ENCODE measurements around the gene USO1.
"Not testable (repeated sequence)": the region's sequence is repeated elsewhere in the genome, so short reads cannot be mapped to it uniquely, and the experiment has no call there.

The USO1 gene

DNA sequence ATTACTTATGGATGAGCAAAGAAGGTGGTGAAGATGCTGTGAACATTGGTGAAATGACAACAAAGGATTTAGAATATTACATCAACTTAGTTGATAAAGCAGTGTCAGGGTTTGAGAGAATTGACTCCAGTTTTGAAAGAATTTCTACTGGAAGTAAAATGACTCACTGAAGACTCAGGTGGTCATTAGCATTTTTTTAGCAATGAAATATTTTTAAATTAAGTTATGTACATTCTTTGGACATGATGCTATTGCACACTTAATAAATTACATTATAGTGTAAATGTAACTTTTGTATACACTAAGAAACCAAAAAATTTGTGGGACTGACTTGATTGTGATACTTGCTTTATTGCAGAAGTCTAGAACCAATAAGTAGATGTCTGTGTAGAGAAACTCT lies 56.9 kb downstream of the USO1 start:
- no peak overlapping the region for H3K4me3 Mint-ChIP-seq
- H3K4me1 Mint-ChIP-seq, result no peaks in the 10 kb centered on the region
- H3K27me3 Mint-ChIP-seq, result no peaks in the 10 kb centered on the region
- H3K27ac Mint-ChIP-seq, result no peak overlapping the region
- DNase-seq (no peak), ATAC-seq (no peak)
- H3K9me3 Mint-ChIP-seq, result peaks cover 0 to under 1% of the 10 kb centered on the region in 2 donors

DNA sequence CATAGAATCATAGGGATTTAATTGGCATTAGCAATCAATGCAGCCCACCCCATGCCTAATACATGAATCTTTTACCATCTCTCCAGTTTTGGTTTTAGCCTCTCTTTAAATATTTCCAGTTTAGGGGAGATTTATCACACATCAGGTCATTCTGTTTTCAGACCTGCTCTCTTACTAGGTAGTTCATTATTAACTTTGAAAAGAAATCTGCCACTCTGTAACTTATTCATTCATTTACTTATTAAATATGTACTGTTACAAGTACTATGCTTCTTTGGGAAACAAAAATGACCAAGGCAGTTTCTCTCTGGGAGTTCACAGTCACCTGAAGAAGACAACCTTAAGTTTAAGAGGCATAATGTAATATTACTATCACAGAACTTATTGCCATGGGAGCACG lies 62.1 kb downstream of the USO1 start:
- Mint-ChIP-seq H3K4me1 (peaks cover 6% of the 10 kb centered on the region), H3K4me3 (no peak overlapping the region), H3K27ac (no peak overlapping the region), H3K9me3 (no peaks in the 10 kb centered on the region), H3K27me3 (no peaks in the 10 kb centered on the region)
- no peak for DNase-seq
- no peak for ATAC-seq

DNA sequence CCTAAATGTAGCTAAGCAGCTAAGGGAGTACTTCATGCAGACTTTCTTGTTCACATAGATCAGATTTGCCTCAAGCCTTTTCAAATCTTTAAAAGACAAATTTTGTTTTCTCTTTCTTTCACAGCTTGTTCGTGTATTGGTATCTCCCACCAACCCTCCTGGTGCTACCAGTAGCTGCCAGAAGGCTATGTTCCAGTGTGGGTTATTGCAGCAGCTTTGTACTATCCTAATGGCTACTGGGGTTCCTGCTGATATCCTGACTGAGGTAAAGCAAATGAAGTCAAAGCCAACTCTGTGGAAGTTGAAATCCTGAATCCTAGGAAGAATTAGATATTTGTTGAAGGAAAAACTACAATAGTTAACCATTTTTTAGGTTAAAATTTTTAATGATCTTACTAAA lies 62.6 kb downstream of the USO1 start:
- H3K4me1 Mint-ChIP-seq, result peaks cover 6% of the 10 kb centered on the region
- DNase-seq (no peak), ATAC-seq (no peak)
- no peak overlapping the region for H3K27ac Mint-ChIP-seq
- no peaks in the 10 kb centered on the region for H3K9me3 Mint-ChIP-seq
- H3K4me3 Mint-ChIP-seq, result no peak overlapping the region
- H3K27me3 Mint-ChIP-seq, result no peaks in the 10 kb centered on the region

GRCh38 chr4:75790024-75790423 lies 65.6 kb downstream of the USO1 start:
- Mint-ChIP-seq H3K9me3 (no peaks in the 10 kb centered on the region), H3K27me3 (no peaks in the 10 kb centered on the region), H3K27ac (no peak overlapping the region), H3K4me1 (peaks cover 6% of the 10 kb centered on the region), H3K4me3 (no peak overlapping the region)
- no peak for ATAC-seq
- DNase-seq, result no peak

- H3K27me3 Mint-ChIP-seq, result no peaks in the 10 kb centered on the region
- no peak overlapping the region for H3K27ac Mint-ChIP-seq
- no peak for DNase-seq
- H3K4me3 Mint-ChIP-seq, result no peak overlapping the region
- no peak for ATAC-seq
- H3K4me1 Mint-ChIP-seq, result no peaks in the 10 kb centered on the region
- no peaks in the 10 kb centered on the region for H3K9me3 Mint-ChIP-seq
Observed at GRCh38 chr4:75800972-75801371, 76.6 kb downstream of the USO1 start.

DNA sequence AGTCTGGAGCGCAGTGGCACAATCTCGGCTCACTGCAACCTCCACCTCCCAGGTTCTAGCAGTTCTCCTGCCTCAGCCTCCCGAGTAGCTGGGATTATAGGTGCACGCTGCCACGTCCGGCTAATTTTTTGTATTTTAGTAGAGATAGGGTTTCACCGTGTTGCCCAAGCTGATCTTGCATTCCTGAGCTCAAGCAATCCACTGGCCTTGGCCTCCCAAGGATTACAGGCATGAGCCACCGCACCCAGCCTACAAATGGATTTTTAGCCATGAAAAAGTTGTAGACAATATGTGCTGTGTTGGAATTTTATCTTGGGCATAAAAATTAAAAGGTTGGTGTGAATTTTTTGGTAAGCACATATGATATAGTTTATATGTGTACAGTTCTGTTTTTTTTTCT lies 81.7 kb downstream of the USO1 start:
- DNase-seq, H3K27ac Mint-ChIP-seq, H3K27me3 Mint-ChIP-seq, H3K9me3 Mint-ChIP-seq, H3K4me1 Mint-ChIP-seq, H3K4me3 Mint-ChIP-seq, ATAC-seq: not testable (repeated sequence)

DNA sequence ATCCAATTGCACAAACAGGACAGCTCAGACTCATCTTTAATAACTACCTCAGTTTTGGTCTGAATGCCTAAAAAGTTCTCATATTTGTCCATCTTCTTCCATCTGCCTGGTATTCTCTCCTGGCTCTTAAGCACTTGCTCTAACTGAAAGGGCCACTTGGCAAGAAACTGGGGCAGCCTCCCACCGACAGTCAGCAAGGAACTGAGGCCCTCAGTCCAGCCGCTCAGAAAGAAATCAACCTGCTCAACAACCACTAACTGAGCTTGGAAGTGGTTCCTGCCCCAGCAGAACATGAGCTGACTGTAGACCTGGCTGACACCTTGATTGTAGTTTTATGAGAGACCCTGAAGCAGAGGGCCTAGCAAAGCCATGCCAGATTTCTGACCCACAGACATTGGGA lies 93.5 kb downstream of the USO1 start:
- Mint-ChIP-seq H3K27ac (peak overlapping the region in 1 of 2 donors; percentile 2), H3K27me3 (no peaks in the 10 kb centered on the region)
- no peak for DNase-seq

GRCh38 chr4:75819121-75819520 lies 94.7 kb downstream of the USO1 start:
- no peak for DNase-seq
- no peak overlapping the region for H3K4me3 Mint-ChIP-seq
- no peak for ATAC-seq
- H3K27me3 Mint-ChIP-seq, result no peaks in the 10 kb centered on the region
- H3K9me3 Mint-ChIP-seq, result no peaks in the 10 kb centered on the region
- H3K27ac Mint-ChIP-seq, result no peak overlapping the region
- H3K4me1 Mint-ChIP-seq, result no peaks in the 10 kb centered on the region

More for the DNA sequence above, 93.5 kb downstream of the USO1 start:
- Mint-ChIP-seq H3K4me1 (no peaks in the 10 kb centered on the region), H3K4me3 (no peak overlapping the region), H3K9me3 (no peaks in the 10 kb centered on the region)
- ATAC-seq, result no peak

DNA sequence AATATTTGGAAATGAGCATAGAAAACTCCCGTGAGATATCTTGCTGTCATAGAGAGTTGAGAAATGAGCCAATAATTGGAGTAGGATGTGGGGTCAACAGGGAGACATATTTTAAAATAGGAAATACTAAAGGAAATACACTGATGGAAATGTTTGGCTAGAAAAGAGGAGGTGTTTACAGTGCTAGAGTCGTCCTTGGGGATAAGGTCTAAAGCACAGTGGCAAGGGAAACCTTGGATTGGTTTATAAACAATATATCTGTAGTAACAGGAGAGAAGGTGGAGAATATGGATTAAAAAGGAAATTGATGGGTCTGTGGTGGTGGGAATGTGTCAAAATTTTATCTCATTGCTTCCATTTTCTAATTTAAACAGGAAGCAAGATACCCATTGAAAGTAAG lies 95.8 kb downstream of the USO1 start:
- Mint-ChIP-seq H3K27me3 (no peaks in the 10 kb centered on the region), H3K27ac (peak overlapping the region in 1 of 2 donors; percentile 34), H3K4me3 (no peak overlapping the region), H3K9me3 (no peaks in the 10 kb centered on the region), H3K4me1 (no peaks in the 10 kb centered on the region)
- ATAC-seq (no peak), DNase-seq (no peak)

DNA sequence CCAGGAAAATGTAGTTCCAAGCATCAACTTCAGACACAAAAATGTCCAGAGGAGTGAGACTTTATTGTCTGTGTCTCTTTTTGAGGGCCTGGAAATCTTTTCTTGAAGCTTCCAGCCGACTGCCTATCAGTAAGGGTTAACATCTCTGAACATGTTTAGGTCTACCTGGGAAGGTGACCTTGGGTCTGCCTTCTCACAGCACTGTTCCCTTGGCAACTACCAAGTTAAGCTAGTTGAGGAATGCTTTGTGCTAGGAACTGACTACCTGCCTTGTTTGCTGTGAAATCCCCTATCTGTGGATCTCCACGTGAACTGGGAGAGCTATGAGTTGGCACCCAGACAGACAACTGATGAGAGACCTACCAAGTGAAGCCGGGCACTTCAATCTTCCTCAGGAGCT lies 96.3 kb downstream of the USO1 start:
- DNase-seq, result no peak
- Mint-ChIP-seq H3K27ac (peak overlapping the region; percentile 9 to 34), H3K27me3 (no peaks in the 10 kb centered on the region), H3K4me3 (no peak overlapping the region), H3K4me1 (no peaks in the 10 kb centered on the region), H3K9me3 (no peaks in the 10 kb centered on the region)
- ATAC-seq, result no peak

GRCh38 chr4:75821216-75821615 lies 96.8 kb downstream of the USO1 start:
- Mint-ChIP-seq H3K27me3 (no peaks in the 10 kb centered on the region), H3K4me3 (no peak overlapping the region), H3K9me3 (no peaks in the 10 kb centered on the region), H3K27ac (no peak overlapping the region), H3K4me1 (no peaks in the 10 kb centered on the region)
- DNase-seq (no peak), ATAC-seq (peak; percentile 46)

- no peak overlapping the region for H3K27ac Mint-ChIP-seq
- no peaks in the 10 kb centered on the region for H3K4me1 Mint-ChIP-seq
- no peak for DNase-seq
- no peaks in the 10 kb centered on the region for H3K27me3 Mint-ChIP-seq
- no peak for ATAC-seq
- H3K9me3 Mint-ChIP-seq, result no peaks in the 10 kb centered on the region
- no peak overlapping the region for H3K4me3 Mint-ChIP-seq
Observed at GRCh38 chr4:75821966-75822365, 97.6 kb downstream of the USO1 start.

GRCh38 chr4:75822416-75822815 lies 98.0 kb downstream of the USO1 start:
- no peaks in the 10 kb centered on the region for H3K4me1 Mint-ChIP-seq
- no peak overlapping the region for H3K27ac Mint-ChIP-seq
- ATAC-seq (no peak), DNase-seq (no peak)
- H3K4me3 Mint-ChIP-seq, result no peak overlapping the region
- no peaks in the 10 kb centered on the region for H3K27me3 Mint-ChIP-seq
- H3K9me3 Mint-ChIP-seq, result no peaks in the 10 kb centered on the region

DNA sequence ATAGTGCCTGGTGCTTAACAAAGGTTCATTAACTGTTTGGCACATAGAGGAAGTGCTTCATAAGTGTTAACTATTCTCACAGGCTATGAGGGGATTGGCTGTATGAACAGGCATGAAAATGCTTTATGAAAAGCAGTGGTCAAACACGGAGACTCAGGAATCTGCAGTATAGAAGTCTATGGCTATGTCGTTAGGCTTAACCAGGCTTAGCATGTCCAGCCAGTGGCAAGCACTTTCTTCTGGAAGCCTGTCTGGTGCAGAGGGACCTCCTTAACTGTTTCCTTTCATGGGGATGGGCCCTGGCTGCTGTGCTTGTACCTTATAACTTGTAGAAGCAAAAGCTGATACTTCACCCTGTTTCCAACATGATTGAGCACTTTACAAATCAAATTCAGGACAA lies 99.4 kb downstream of the USO1 start:
- no peak for ATAC-seq
- Mint-ChIP-seq H3K9me3 (no peaks in the 10 kb centered on the region), H3K4me3 (no peak overlapping the region), H3K27ac (no peak overlapping the region), H3K4me1 (no peaks in the 10 kb centered on the region), H3K27me3 (no peaks in the 10 kb centered on the region)
- no peak for DNase-seq

DNA sequence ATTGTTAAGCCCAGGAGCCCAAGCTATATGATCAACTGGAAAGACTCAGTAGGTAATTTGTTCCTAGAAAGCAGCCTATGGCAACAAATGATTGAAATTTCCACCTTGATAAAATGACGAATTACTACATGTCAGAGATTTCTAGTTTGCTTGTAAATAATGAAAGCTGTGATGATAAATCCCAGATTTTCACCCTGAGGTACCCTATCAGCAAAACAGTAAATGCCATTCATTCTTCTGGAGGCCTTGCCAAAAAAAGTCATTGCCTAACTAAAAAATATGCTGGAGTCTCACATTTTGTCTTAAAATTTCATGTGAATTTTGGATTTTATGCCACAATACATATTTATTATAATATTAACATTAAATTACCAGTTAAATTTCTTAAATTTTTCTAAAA lies 106.5 kb downstream of the USO1 start:
- no peak for DNase-seq
- no peaks in the 10 kb centered on the region for H3K4me1 Mint-ChIP-seq

DNA sequence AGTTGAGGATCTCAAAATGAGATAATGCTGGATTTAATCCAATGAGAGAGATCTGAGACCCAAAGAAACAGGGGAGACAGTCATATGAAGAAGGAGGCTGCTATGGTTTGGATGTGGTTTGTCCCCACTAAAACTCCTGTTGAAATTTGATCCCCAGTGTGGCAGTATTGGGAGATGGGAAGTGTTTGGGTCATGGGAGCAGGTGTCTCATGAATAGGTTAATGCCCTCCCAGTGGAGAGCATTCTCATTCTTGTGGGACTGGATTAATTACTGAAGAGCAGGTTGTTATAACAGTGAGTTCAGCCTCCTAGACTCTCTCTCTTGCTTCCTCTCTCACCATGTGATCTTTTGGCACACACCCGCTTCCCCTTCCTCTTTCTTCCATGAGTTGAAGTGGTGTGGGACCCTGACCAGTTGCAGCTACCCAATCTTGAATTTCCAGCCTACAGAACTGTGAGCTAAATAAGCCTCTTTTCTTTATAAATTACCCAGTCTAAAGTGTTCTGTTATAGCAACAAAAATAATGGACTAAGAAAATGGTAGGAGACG lies 107.6 kb downstream of the USO1 start:
- H3K9me3 Mint-ChIP-seq, result no peaks in the 10 kb centered on the region
- no peak overlapping the region for H3K4me3 Mint-ChIP-seq
- H3K4me1 Mint-ChIP-seq, result no peaks in the 10 kb centered on the region
- H3K27ac Mint-ChIP-seq, result no peak overlapping the region
- no peak for ATAC-seq
- no peaks in the 10 kb centered on the region for H3K27me3 Mint-ChIP-seq
- DNase-seq, result no peak

More for the DNA sequence above, 106.5 kb downstream of the USO1 start:
- no peak for ATAC-seq
- Mint-ChIP-seq H3K27ac (no peak overlapping the region), H3K4me3 (no peak overlapping the region), H3K27me3 (no peaks in the 10 kb centered on the region), H3K9me3 (no peaks in the 10 kb centered on the region)

- DNase-seq (no peak), ATAC-seq (no peak)
- Mint-ChIP-seq H3K27me3 (no peaks in the 10 kb centered on the region), H3K9me3 (no peaks in the 10 kb centered on the region), H3K27ac (no peak overlapping the region), H3K4me3 (no peak overlapping the region), H3K4me1 (no peaks in the 10 kb centered on the region)
Observed at GRCh38 chr4:75834095-75834771, 109.9 kb downstream of the USO1 start.

Measured in stimulated activated naive CD8-positive, alpha-beta T cell treated with anti-CD3 and anti-CD28 coated beads, Interleukin-15, amount 100 ng/mL, for 72 hours (primary cell).